ENCODE data around the gene CTSL.

DNA sequence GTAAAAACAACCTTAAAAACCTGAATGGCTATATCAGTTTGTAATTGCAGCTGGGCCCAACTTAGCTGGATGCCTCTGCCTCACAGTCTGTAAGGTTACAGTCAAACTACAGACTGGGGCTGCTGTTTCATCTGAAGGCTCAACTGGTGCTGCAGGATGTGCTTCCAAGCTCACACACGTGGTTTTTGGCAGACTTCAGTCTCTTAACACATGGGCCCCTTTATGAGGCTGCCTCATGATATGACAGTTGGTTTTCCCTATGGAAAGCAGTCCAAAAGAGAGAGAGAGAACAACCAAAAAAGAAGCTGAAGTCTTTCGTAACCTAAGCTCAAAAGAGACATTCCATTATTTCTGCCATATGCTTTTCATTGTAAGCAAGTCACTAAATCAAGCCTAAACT lies 27.4 kb downstream of the CTSL start:
- TF ChIP-seq EZH2 (IDR thresholded peaks at IDR 0.05; ENCODE audit: low read length) = no peak
- TF ChIP-seq, protein P1, sequence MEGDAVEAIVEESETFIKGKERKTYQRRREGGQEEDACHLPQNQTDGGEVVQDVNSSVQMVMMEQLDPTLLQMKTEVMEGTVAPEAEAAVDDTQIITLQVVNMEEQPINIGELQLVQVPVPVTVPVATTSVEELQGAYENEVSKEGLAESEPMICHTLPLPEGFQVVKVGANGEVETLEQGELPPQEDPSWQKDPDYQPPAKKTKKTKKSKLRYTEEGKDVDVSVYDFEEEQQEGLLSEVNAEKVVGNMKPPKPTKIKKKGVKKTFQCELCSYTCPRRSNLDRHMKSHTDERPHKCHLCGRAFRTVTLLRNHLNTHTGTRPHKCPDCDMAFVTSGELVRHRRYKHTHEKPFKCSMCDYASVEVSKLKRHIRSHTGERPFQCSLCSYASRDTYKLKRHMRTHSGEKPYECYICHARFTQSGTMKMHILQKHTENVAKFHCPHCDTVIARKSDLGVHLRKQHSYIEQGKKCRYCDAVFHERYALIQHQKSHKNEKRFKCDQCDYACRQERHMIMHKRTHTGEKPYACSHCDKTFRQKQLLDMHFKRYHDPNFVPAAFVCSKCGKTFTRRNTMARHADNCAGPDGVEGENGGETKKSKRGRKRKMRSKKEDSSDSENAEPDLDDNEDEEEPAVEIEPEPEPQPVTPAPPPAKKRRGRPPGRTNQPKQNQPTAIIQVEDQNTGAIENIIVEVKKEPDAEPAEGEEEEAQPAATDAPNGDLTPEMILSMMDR (optimal IDR thresholded peaks at IDR 0.05 in 1 of 3, IDR thresholded peaks at IDR 0.05 in 1 of 3, conservative IDR thresholded peaks at IDR 0.05 in 1 of 3; ENCODE audit: extremely low read depth in 1 of 3, insufficient read depth in 2 of 3, low read length in 3 of 3) = no peak

Data from keratinocyte (primary cell).